Prostate gland (tissue), 2 donors: ENCODE data around the gene GABARAPL2. TPM values are rescaled to one million over a fixed set of nuclear protein-coding genes. Genes with fewer than 3 reads are reported as not detected.

Experiments used
- DNase-seq: peaks from one replicate; pipeline ENCODE4 v3.0.0-alpha.2; 2019; ENCODE audit warnings: low spot score
- H3K27ac ChIP-seq, 2 donors: fragments of 200-600 bp; sonication (generic); 2 replicates each; pipeline ENCODE4 v1.5.1; 2017 to 2019
- H3K27me3 ChIP-seq: fragments of 200-600 bp; sonication (generic); replicated peaks from 2 replicates; pipeline ENCODE4 v1.5.1; 2019; ENCODE audit not compliant: insufficient read depth
- H3K36me3 ChIP-seq, 2 donors: fragments of 200-600 bp; sonication (generic); 1 replicate in 1 of 2; 2 replicates in 1 of 2; pipeline versions ENCODE4 v1.5.1 to v1.8.1; 2017 to 2019
- H3K4me1 ChIP-seq: fragments of 200-600 bp; sonication (generic); replicated peaks from 2 replicates; pipeline ENCODE4 v1.5.1; 2019
- H3K4me3 ChIP-seq, 2 donors: fragments of 200-600 bp; sonication (generic); 2 replicates each; pipeline ENCODE4 v1.5.1; 2017 to 2019
- H3K9me3 ChIP-seq: fragments of 200-600 bp; sonication (generic); 2 replicates; pipeline ENCODE4 v1.5.1; 2017
- CTCF ChIP-seq, 4 experiments: fragments of 200-600 bp in 2 of 4; fragments of 450-650 bp in 2 of 4; sonication (generic) in 2 of 4; IDR thresholded peaks; 1 replicate in 3 of 4; 2 replicates in 1 of 4; pipeline ENCODE4 v1.5.1; 2016 to 2019; ENCODE audit warnings: antibody characterized with exemption in 4 of 4, mild to moderate bottlenecking in 2 of 4, moderate library complexity in 2 of 4
- POLR2A ChIP-seq: fragments of 450-650 bp; IDR thresholded peaks from one replicate; pipeline ENCODE4 v1.6.1; 2016; ENCODE audit warnings: antibody characterized with exemption, mild to moderate bottlenecking
- POLR2AphosphoS5 ChIP-seq: sonication (generic); formaldehyde crosslinking; IDR thresholded peaks from one replicate; pipeline ENCODE4 v1.6.1; 2017; ENCODE audit warnings: antibody characterized with exemption
- WGBS: methylation state at CpG from one replicate; pipeline ENCODE4 v1.1.5; 2018; 5-methylcytosine and 5-hydroxymethylcytosine counted together
- intact Hi-C: fragments of 100-400 bp; cut with DNase I; formaldehyde crosslinking; loops from one replicate; pipeline ENCODE4 v1.14.2; 2022
- total RNA-seq, 2 donors: library from RNA; depleted of rRNA; stranded (reverse); fragments of >200 nt; gene quantifications; one replicate each; pipeline ENCODE4 v1.1.0, GENCODE V29; 2016

The GABARAPL2 gene
- total RNA-seq, 2 donors from 2014 or later, result 107 to 169 TPM

- Histone ChIP-seq H3K4me1 (no peaks in the 10 kb centered on the region), H3K27me3 (no peaks in the 10 kb centered on the region), H3K36me3 (peaks cover 4 to 10% of the 10 kb centered on the region in 2 donors), H3K9me3 (no peaks in the 10 kb centered on the region), H3K4me3 (no peak overlapping the region), H3K27ac (no peak overlapping the region)
- no peak for DNase-seq
- intact Hi-C loops, result no loop called here
- TF ChIP-seq POLR2A (no peak), CTCF (IDR thresholded peaks at IDR 0.05) (no peak), POLR2AphosphoS5 (no peak)
- WGBS, result 100% methylated on average over 4 of the region's 4 CpGs
Measured at GRCh38 chr16:75614066-75614897, 48.1 kb downstream of the GABARAPL2 start.

DNA sequence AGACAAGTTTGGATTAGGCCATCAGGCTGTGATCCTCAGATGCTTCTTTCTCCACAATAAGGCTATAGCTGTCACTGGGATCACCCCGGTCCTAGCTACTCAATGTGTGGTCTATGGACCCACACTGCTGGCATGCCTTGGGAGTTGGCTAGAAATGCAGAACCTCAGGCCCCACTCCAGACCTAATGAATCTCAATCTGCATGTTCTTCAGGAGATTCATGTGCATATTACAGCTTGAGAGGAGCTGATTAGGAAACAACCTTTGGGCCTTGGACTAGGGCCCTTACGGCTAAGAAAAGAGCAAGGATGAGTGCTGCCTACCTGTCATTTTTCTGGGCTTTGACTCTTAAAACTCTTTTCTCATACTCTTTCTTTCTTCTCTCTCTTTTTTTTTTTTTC is 49.4 kb downstream of the GABARAPL2 start:
- Histone ChIP-seq H3K27ac (no peak overlapping the region), H3K4me3 (no peak overlapping the region), H3K27me3 (no peaks in the 10 kb centered on the region), H3K4me1 (no peaks in the 10 kb centered on the region), H3K9me3 (no peaks in the 10 kb centered on the region), H3K36me3 (peaks cover 4 to 10% of the 10 kb centered on the region in 2 donors)
- intact Hi-C loops, result no loop called here
- no peak for TF ChIP-seq CTCF (IDR thresholded peaks at IDR 0.05)
- no peak for TF ChIP-seq POLR2A
- no peak for TF ChIP-seq POLR2AphosphoS5
- WGBS, result 100% methylated on average over 2 of the region's 2 CpGs
- no peak for DNase-seq

DNA sequence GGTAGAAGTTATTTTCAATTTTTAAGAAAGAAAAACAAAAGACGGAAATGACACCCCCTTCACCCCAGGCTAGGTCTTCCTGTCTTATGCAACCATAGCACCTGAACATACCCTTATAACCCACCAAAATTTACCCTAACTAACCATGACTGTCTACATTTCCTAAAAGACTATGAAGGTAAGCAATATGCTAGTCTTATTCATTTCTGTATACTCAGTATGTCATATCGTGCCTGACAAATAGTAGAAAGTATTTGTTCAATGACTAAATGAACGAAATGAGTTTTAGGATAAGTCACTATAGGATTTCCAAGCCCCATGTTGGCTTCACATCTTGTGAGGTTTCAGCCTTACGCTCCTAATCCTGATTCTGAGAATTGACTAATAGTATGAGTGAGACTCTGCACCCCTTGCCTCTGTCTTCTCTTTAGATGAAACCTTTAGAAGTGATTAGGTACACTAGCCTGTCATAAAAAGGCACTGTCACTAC is 50.4 kb downstream of the GABARAPL2 start:
- no peak for DNase-seq
- 94% methylated on average over 4 of the region's 4 CpGs for WGBS
- no peaks in the 10 kb centered on the region for H3K9me3 ChIP-seq
- no peak for TF ChIP-seq POLR2A
- TF ChIP-seq POLR2AphosphoS5, result no peak
- no peak for TF ChIP-seq CTCF (IDR thresholded peaks at IDR 0.05)
- peaks cover 4 to 9% of the 10 kb centered on the region in 2 donors for H3K36me3 ChIP-seq
- H3K4me1 ChIP-seq, result no peaks in the 10 kb centered on the region
- no peak overlapping the region for H3K27ac ChIP-seq
- intact Hi-C loops, result no loop called here
- no peak overlapping the region for H3K4me3 ChIP-seq
- H3K27me3 ChIP-seq, result no peaks in the 10 kb centered on the region

DNA sequence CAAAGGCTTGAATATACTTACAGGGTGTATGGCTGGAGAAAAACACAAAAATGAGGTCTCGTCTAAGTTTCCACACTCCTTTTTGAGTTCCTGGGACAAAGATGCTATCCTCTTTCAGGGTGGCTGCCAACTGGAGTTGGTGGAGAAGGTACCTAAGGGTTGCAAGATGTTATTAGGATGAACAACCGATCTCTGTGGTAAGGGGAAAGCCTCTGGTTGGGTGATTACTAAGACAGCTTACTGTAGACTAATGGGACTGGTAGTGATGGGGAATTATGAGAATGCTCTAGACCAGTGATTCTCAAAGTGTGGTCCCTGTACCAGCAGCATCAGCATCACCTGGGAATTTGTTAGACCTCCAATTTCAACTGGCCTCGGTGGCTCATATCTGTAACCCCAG is 50.9 kb downstream of the GABARAPL2 start:
- Histone ChIP-seq H3K27me3 (no peaks in the 10 kb centered on the region), H3K27ac (no peak overlapping the region), H3K9me3 (no peaks in the 10 kb centered on the region), H3K36me3 (peaks cover 3 to 4% of the 10 kb centered on the region in 2 donors), H3K4me3 (no peak overlapping the region), H3K4me1 (peaks cover 4% of the 10 kb centered on the region)
- DNase-seq, result no peak
- intact Hi-C loops, result no loop called here
- TF ChIP-seq CTCF (IDR thresholded peaks at IDR 0.05), result no peak
- TF ChIP-seq POLR2A, result no peak
- no peak for TF ChIP-seq POLR2AphosphoS5
- 96% methylated on average over 3 of the region's 3 CpGs for WGBS

- no peak overlapping the region for H3K27ac ChIP-seq
- H3K36me3 ChIP-seq, result no peaks in the 10 kb centered on the region
- DNase-seq, result no peak
- H3K27me3 ChIP-seq, result no peaks in the 10 kb centered on the region
- H3K4me1 ChIP-seq, result peaks cover 6% of the 10 kb centered on the region
- TF ChIP-seq POLR2AphosphoS5 (no peak), CTCF (IDR thresholded peaks at IDR 0.05) (no peak), POLR2A (no peak)
- no peaks in the 10 kb centered on the region for H3K9me3 ChIP-seq
- intact Hi-C loops, result no loop called here
- H3K4me3 ChIP-seq, result no peak overlapping the region
- WGBS, result 95% methylated on average over 2 of the region's 2 CpGs
Measured at GRCh38 chr16:75618780-75619179, 52.6 kb downstream of the GABARAPL2 start.
